Upper lobe of left lung (tissue), 4 donors: ENCODE measurements around the gene KCNMA1.

Source experiments
- CTCF ChIP-seq, 6 experiments: fragments of 450-650 bp in 4 of 6; fragments of 200-600 bp in 2 of 6; sonication (generic) in 2 of 6; IDR thresholded peaks; one replicate each; pipeline ENCODE4 v1.5.1; 2016 to 2019; ENCODE audit warnings: antibody characterized with exemption in 6 of 6
- EP300 ChIP-seq, 4 donors: sonication (generic); formaldehyde crosslinking; IDR thresholded peaks; one replicate each; pipeline ENCODE4 v1.5.1; 2017; ENCODE audit warnings: antibody characterized with exemption in 4 of 4, control low read depth in 2 of 4
- POLR2A ChIP-seq, 4 donors: fragments of 450-650 bp; IDR thresholded peaks; one replicate each; pipeline ENCODE4 v1.5.1; 2016 to 2017; ENCODE audit warnings: antibody characterized with exemption in 4 of 4, mild to moderate bottlenecking in 2 of 4
- POLR2AphosphoS5 ChIP-seq, 2 donors: sonication (generic); formaldehyde crosslinking; IDR thresholded peaks; one replicate each; pipeline ENCODE4 v1.5.1; 2017; ENCODE audit warnings: antibody characterized with exemption in 2 of 2

- TF ChIP-seq CTCF (IDR thresholded peaks at IDR 0.05), result no peak
- TF ChIP-seq POLR2A (IDR thresholded peaks at IDR 0.05), result no peak
- no peak for TF ChIP-seq EP300 (IDR thresholded peaks at IDR 0.05)
- TF ChIP-seq POLR2AphosphoS5 (IDR thresholded peaks at IDR 0.05), result no peak
Measured at GRCh38 chr10:77247031-77247990, 390.3 kb downstream of the KCNMA1 start.
